Measurements from ENCODE around the gene FGF13. TPM values are rescaled to one million over a fixed set of nuclear protein-coding genes. Genes with fewer than 3 reads are reported as not detected.

The FGF13 gene
- total RNA-seq, 2 experiments from 2014 or later = not detected

Small RNA genes within 50 kb of the gene (microRNA-seq; reads per million reads assigned to microRNA genes)
- not detected for gene MIR504 (ENCODE audit: borderline microRNAs expressed, borderline replicate concordance)
